Astrocyte (in vitro differentiated cells and primary cell): ENCODE measurements around the gene ALDH1A2. TPM values are rescaled to one million over a fixed set of nuclear protein-coding genes. Genes with fewer than 3 reads are reported as not detected.

ENCODE experiments used
- DNase-seq: peaks from one replicate; pipeline ENCODE4 v3.0.0-alpha.2; 2010; ENCODE audit warnings: low read depth
- FAIRE-seq: peaks from 2 replicates; lab custom pipeline; 2011; peaks lifted over from hg19 to GRCh38; lab: Jason Lieb, UNC
- H2AFZ ChIP-seq: 2 replicates; pipeline ENCODE4 v1.6.0; 2012; ENCODE audit warnings: low read depth, low read length, inconsistent platforms
- H3K27ac ChIP-seq: 2 replicates; pipeline ENCODE4 v1.5.1; 2011; ENCODE audit warnings: low read depth, low read length, inconsistent platforms
- H3K27me3 ChIP-seq: 2 replicates; pipeline ENCODE4 v1.6.0; 2011; ENCODE audit warnings: low read length, inconsistent platforms; ENCODE audit not compliant: insufficient read depth
- H3K36me3 ChIP-seq: 2 replicates; pipeline ENCODE4 v1.5.1; 2011; ENCODE audit warnings: low read length, inconsistent platforms; ENCODE audit not compliant: insufficient read depth
- H3K4me1 ChIP-seq: 2 replicates; pipeline ENCODE4 v1.5.1; 2011; ENCODE audit warnings: low read length, inconsistent platforms; ENCODE audit not compliant: insufficient read depth
- H3K4me2 ChIP-seq: 2 replicates; pipeline ENCODE4 v1.6.0; 2012; ENCODE audit warnings: low read length, inconsistent platforms
- H3K4me3 ChIP-seq: 2 replicates; pipeline ENCODE4 v1.5.1; 2011; ENCODE audit warnings: low read depth, mild to moderate bottlenecking, low read length, inconsistent platforms; ENCODE audit not compliant: insufficient read depth
- H3K79me2 ChIP-seq: 2 replicates; pipeline ENCODE4 v1.6.0; 2012; ENCODE audit warnings: mild to moderate bottlenecking, low read length, inconsistent platforms; ENCODE audit not compliant: insufficient read depth
- H3K9ac ChIP-seq: 2 replicates; pipeline ENCODE4 v1.6.0; 2012; ENCODE audit warnings: mild to moderate bottlenecking, low read length, inconsistent platforms
- H3K9me3 ChIP-seq: 2 replicates; pipeline ENCODE4 v1.5.1; 2012; ENCODE audit warnings: low read depth, mild to moderate bottlenecking, low read length, inconsistent platforms; ENCODE audit not compliant: insufficient read depth
- H4K20me1 ChIP-seq: 2 replicates; pipeline ENCODE4 v1.6.0; 2012; ENCODE audit warnings: low read length, inconsistent platforms; ENCODE audit not compliant: insufficient read depth
- H3K27ac Mint-ChIP-seq: one replicate; pipeline ENCODE4 v1.8.0; 2021; ENCODE audit warnings: mild to moderate bottlenecking, mixed read lengths; ENCODE audit not compliant: unreplicated experiment
- H3K27me3 Mint-ChIP-seq: one replicate; pipeline ENCODE4 v1.8.0; 2021; ENCODE audit warnings: low read depth, mixed read lengths; ENCODE audit not compliant: unreplicated experiment
- H3K36me3 Mint-ChIP-seq: one replicate; pipeline ENCODE4 v1.8.0; 2021; ENCODE audit warnings: low read depth, mixed read lengths; ENCODE audit not compliant: unreplicated experiment
- H3K4me1 Mint-ChIP-seq: one replicate; pipeline ENCODE4 v1.8.0; 2021; ENCODE audit warnings: low read depth, mixed read lengths; ENCODE audit not compliant: unreplicated experiment
- H3K4me3 Mint-ChIP-seq: one replicate; pipeline ENCODE4 v1.8.0; 2021; ENCODE audit warnings: mild to moderate bottlenecking, moderate library complexity, mixed read lengths; ENCODE audit not compliant: unreplicated experiment
- H3K9me3 Mint-ChIP-seq: one replicate; pipeline ENCODE4 v1.8.0; 2021; ENCODE audit warnings: mild to moderate bottlenecking, mixed read lengths; ENCODE audit not compliant: unreplicated experiment
- EZH2 ChIP-seq: IDR thresholded peaks from 2 replicates; pipeline ENCODE4 v1.6.1; 2012; ENCODE audit warnings: mild to moderate bottlenecking, low read length, inconsistent platforms; ENCODE audit not compliant: insufficient read depth
- total RNA-seq: library from RNA; stranded (reverse); gene quantifications from 2 replicates; pipeline ENCODE4 v1.2.1, GENCODE V29; 2021
- TF ChIP-seq, protein P1 (sequence below): IDR thresholded peaks from 2 replicates; pipeline ENCODE4 v1.5.1; 2011; ENCODE audit warnings: low read depth, mild to moderate bottlenecking, inconsistent platforms, low read length, moderate library complexity; ENCODE audit not compliant: insufficient read depth

ALDH1A2 gene
- total RNA-seq, 1 donor from 2014 or later = 0.98 TPM

DNA sequence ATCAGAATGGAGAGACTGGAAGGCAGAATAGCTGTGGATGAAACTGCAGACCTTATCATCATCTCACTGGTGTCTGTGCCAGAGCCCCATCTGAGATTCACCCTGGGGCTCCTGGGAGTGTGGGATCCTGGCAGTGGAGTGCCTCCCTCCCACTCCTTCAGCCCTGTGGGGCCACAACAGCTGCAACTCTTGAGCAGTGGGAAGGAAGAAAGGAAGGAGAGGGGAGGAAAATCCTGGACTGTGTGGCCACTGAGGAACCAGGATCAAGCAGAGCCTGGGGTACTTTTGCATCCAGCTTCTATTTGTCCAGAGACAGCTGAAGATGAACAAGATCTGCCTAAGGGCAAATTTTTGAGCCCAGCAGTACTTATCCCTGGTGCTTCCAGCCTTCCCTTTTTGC is 13.1 kb upstream of the ALDH1A2 start:
- H3K27ac Mint-ChIP-seq = no peak overlapping the region
- H3K27me3 Mint-ChIP-seq = peaks cover 9% of the 10 kb centered on the region
- no peaks in the 10 kb centered on the region for H3K36me3 Mint-ChIP-seq
- H3K4me1 Mint-ChIP-seq = peaks cover 4% of the 10 kb centered on the region
- DNase-seq (no peak), FAIRE-seq (no peak)
- no peak overlapping the region for H3K4me3 Mint-ChIP-seq
- Histone ChIP-seq H2AFZ (no peak overlapping the region), H3K79me2 (no peaks in the 10 kb centered on the region), H3K27ac (no peak overlapping the region), H3K36me3 (no peaks in the 10 kb centered on the region), H3K27me3 (peaks cover 7% of the 10 kb centered on the region), H3K9me3 (no peaks in the 10 kb centered on the region), H4K20me1 (no peaks in the 10 kb centered on the region), H3K9ac (no peak overlapping the region), H3K4me1 (no peaks in the 10 kb centered on the region), H3K4me2 (no peak overlapping the region), H3K4me3 (no peak overlapping the region)
- no peaks in the 10 kb centered on the region for H3K9me3 Mint-ChIP-seq
- TF ChIP-seq, protein P1, sequence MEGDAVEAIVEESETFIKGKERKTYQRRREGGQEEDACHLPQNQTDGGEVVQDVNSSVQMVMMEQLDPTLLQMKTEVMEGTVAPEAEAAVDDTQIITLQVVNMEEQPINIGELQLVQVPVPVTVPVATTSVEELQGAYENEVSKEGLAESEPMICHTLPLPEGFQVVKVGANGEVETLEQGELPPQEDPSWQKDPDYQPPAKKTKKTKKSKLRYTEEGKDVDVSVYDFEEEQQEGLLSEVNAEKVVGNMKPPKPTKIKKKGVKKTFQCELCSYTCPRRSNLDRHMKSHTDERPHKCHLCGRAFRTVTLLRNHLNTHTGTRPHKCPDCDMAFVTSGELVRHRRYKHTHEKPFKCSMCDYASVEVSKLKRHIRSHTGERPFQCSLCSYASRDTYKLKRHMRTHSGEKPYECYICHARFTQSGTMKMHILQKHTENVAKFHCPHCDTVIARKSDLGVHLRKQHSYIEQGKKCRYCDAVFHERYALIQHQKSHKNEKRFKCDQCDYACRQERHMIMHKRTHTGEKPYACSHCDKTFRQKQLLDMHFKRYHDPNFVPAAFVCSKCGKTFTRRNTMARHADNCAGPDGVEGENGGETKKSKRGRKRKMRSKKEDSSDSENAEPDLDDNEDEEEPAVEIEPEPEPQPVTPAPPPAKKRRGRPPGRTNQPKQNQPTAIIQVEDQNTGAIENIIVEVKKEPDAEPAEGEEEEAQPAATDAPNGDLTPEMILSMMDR = no peak
- no peak for TF ChIP-seq EZH2

GRCh38 chr15:58077427-58077826 is 11.9 kb upstream of the ALDH1A2 start:
- Mint-ChIP-seq H3K27me3 (peaks cover 12% of the 10 kb centered on the region), H3K36me3 (no peaks in the 10 kb centered on the region), H3K4me3 (no peak overlapping the region), H3K27ac (no peak overlapping the region), H3K4me1 (peaks cover 4% of the 10 kb centered on the region), H3K9me3 (no peaks in the 10 kb centered on the region)
- H3K4me3 ChIP-seq = no peak overlapping the region
- FAIRE-seq (no peak), DNase-seq (no peak)
- H3K9ac ChIP-seq = no peak overlapping the region
- no peaks in the 10 kb centered on the region for H3K79me2 ChIP-seq
- no peak for TF ChIP-seq EZH2
- TF ChIP-seq, protein P1 = peak; percentile 8
- no peak overlapping the region for H2AFZ ChIP-seq
- no peaks in the 10 kb centered on the region for H4K20me1 ChIP-seq
- no peaks in the 10 kb centered on the region for H3K9me3 ChIP-seq
- H3K27ac ChIP-seq = no peak overlapping the region
- H3K36me3 ChIP-seq = no peaks in the 10 kb centered on the region
- peaks cover 15% of the 10 kb centered on the region for H3K27me3 ChIP-seq
- no peaks in the 10 kb centered on the region for H3K4me1 ChIP-seq
- H3K4me2 ChIP-seq = no peak overlapping the region

DNA sequence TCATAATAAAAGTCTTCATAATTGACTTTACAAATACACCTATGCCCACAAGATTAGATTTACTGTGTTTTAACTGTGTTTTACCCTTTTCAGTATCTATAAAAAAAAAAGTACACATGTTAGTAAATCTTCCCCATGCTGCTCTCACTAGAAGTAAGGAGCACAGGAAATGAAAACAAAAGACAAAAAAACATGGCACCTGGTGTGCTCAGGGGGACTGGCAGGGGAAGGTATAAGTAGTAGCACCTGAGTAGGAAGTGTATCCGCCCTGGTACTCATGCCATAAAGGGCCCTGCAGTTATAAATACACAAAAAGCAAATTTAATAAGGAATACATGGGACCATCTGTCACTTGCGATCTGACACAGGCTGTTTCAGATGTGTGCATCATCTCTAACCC is 8.9 kb upstream of the ALDH1A2 start:
- H3K27ac ChIP-seq = no peak overlapping the region
- no peaks in the 10 kb centered on the region for H3K79me2 ChIP-seq
- no peaks in the 10 kb centered on the region for H3K36me3 ChIP-seq
- DNase-seq (no peak), FAIRE-seq (no peak)
- TF ChIP-seq, protein P1 = no peak
- TF ChIP-seq EZH2 = no peak
- peaks cover 26% of the 10 kb centered on the region for H3K27me3 Mint-ChIP-seq
- H3K36me3 Mint-ChIP-seq = no peaks in the 10 kb centered on the region
- no peak overlapping the region for H3K9ac ChIP-seq
- peaks cover 30% of the 10 kb centered on the region for H3K27me3 ChIP-seq
- H3K4me3 ChIP-seq = no peak overlapping the region
- no peaks in the 10 kb centered on the region for H3K4me1 ChIP-seq
- no peaks in the 10 kb centered on the region for H3K9me3 ChIP-seq
- no peaks in the 10 kb centered on the region for H3K4me1 Mint-ChIP-seq
- H4K20me1 ChIP-seq = no peaks in the 10 kb centered on the region
- H3K27ac Mint-ChIP-seq = no peak overlapping the region
- H3K9me3 Mint-ChIP-seq = no peaks in the 10 kb centered on the region
- H2AFZ ChIP-seq = no peak overlapping the region
- H3K4me3 Mint-ChIP-seq = no peak overlapping the region
- no peak overlapping the region for H3K4me2 ChIP-seq
